ENCODE data around the gene BZW1.

DNA sequence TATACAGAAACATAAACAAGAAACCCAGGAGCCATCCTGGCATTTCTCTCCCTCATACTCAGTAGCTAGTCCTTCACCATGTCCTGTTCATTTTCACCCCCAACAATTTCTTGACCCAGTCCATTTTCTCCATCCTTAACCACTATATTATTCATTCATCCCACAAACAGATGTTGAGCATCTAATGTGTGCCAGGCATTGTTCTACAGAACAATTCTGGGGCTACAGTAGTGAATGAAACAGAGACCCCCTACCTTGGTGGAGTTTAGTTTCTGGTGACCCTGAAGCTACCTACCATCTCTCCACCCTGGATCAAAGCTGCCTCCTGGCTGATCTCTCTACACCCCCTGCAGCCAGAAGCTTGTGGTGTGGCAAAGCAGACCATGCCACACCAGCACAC, 27.5 kb upstream of the BZW1 start:
- TF ChIP-seq CTCF (IDR thresholded peaks at IDR 0.05) (no peak), POLR2AphosphoS5 (IDR thresholded peaks at IDR 0.05) (no peak), EP300 (IDR thresholded peaks at IDR 0.05) (no peak)
